WERI-Rb-1 (cell line): Measurements from ENCODE around the gene TNFAIP8.

Experiments
- DNase-seq: peaks from one replicate; pipeline ENCODE4 v3.0.0-alpha.2; 2020
- H3K27ac ChIP-seq: fragments of 250-450 bp; sonication (Bioruptor Pico); 2 replicates; pipeline ENCODE4 v1.5.1; 2020; ENCODE audit warnings: mild to moderate bottlenecking, moderate library complexity
- H3K27me3 ChIP-seq: fragments of 250-450 bp; sonication (Bioruptor Pico); 2 replicates; pipeline ENCODE4 v1.5.1; 2021; ENCODE audit warnings: mild to moderate bottlenecking, low read depth, moderate library complexity; ENCODE audit not compliant: insufficient read depth, severe bottlenecking
- H3K36me3 ChIP-seq: fragments of 250-450 bp; sonication (Bioruptor Pico); 2 replicates; pipeline ENCODE4 v1.5.1; 2020; ENCODE audit warnings: mild to moderate bottlenecking, moderate library complexity
- H3K4me3 ChIP-seq: 2 replicates; pipeline ENCODE4 v1.5.1; 2011; ENCODE audit warnings: low read depth, mild to moderate bottlenecking, control low read depth, low read length
- H3K9me3 ChIP-seq: fragments of 250-450 bp; sonication (Bioruptor Pico); 2 replicates; pipeline ENCODE4 v1.5.1; 2021; ENCODE audit warnings: mild to moderate bottlenecking, moderate library complexity; ENCODE audit not compliant: severe bottlenecking
- TF ChIP-seq, protein P1 (sequence below): IDR thresholded peaks from 2 replicates; pipeline ENCODE4 v1.5.1; 2011; ENCODE audit warnings: low read depth, mild to moderate bottlenecking, control low read depth, inconsistent platforms, low read length

Gene TNFAIP8

DNA sequence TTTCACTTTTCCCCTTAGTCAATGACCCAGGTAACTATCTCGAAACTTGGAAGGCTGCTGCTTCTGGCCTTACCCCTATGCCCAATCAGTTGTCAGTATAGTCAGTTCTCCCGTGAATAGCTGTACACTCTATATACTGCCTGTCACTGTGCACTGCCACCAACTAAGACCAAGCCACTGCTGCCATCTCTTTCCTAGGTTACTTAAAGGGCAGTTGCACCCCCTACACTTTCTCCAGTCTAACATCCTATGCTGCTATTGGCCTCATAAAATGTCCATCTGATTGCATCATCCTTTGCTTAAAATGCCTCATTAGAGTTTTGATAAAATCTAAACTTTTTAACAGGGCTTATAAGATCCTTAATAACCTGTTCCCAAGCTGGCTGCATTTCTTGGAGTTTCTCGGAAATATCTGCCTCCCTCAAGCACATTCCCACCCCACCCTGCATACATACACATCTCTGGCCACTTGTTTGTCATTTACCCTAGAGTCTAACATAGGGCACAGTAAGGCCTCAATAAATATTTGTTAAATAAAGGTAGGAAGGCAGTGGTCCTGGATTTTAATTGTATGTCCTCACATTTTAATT, 32.8 kb upstream of the TNFAIP8 start:
- H3K4me3 ChIP-seq, result no peak overlapping the region
- DNase-seq, result no peak
- H3K27me3 ChIP-seq, result no peaks in the 10 kb centered on the region
- no peaks in the 10 kb centered on the region for H3K36me3 ChIP-seq
- peak overlapping the region; percentile 96 for H3K27ac ChIP-seq
- H3K9me3 ChIP-seq, result no peaks in the 10 kb centered on the region
- TF ChIP-seq, protein P1, sequence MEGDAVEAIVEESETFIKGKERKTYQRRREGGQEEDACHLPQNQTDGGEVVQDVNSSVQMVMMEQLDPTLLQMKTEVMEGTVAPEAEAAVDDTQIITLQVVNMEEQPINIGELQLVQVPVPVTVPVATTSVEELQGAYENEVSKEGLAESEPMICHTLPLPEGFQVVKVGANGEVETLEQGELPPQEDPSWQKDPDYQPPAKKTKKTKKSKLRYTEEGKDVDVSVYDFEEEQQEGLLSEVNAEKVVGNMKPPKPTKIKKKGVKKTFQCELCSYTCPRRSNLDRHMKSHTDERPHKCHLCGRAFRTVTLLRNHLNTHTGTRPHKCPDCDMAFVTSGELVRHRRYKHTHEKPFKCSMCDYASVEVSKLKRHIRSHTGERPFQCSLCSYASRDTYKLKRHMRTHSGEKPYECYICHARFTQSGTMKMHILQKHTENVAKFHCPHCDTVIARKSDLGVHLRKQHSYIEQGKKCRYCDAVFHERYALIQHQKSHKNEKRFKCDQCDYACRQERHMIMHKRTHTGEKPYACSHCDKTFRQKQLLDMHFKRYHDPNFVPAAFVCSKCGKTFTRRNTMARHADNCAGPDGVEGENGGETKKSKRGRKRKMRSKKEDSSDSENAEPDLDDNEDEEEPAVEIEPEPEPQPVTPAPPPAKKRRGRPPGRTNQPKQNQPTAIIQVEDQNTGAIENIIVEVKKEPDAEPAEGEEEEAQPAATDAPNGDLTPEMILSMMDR, result no peak

DNA sequence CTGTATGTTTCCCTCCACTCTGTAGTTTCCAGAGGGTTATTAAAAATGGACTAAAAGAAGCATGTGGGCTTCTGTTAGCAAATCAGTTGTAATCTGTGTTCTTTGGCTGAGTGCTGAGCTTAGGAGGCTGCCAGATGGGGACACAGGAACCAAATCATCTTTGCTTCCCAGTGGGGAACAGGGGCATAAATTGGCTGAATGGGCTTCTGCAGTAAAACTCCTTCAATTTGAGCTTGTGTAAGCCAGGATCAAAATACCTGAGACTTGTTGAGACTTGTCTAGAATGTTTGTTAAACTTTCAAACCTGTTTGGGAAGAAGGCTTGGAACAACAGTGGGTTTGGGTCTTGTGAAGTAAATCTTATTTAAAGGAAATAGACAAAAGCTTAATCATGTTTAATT, 32.2 kb upstream of the TNFAIP8 start:
- no peaks in the 10 kb centered on the region for H3K27me3 ChIP-seq
- H3K36me3 ChIP-seq, result no peaks in the 10 kb centered on the region
- H3K9me3 ChIP-seq, result no peaks in the 10 kb centered on the region
- peak; percentile 86 for DNase-seq
- no peak overlapping the region for H3K4me3 ChIP-seq
- TF ChIP-seq, protein P1, result no peak
- peak overlapping the region; percentile 96 for H3K27ac ChIP-seq

DNA sequence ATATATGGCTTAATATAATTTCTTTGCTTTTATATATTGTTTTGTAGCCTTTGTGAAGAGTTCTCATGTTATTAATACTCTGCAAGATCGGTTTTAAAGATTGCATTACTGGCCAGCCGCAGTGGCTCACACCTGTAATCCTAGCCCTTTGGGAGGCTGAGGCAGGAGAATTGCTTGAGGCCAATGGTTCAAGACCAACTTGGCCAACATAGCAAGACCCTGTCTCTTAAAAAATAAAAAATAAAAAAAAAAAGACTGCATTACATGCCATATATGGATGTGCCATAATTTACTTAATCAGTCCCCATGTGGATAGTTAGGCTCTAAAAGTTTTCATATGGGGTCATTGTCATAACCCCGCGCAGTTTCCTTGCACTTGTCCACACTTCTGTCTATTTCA, 31.0 kb upstream of the TNFAIP8 start:
- TF ChIP-seq, protein P1, result no peak
- no peak overlapping the region for H3K4me3 ChIP-seq
- no peak for DNase-seq
- H3K9me3 ChIP-seq, result no peaks in the 10 kb centered on the region
- H3K36me3 ChIP-seq, result no peaks in the 10 kb centered on the region
- no peaks in the 10 kb centered on the region for H3K27me3 ChIP-seq
- H3K27ac ChIP-seq, result peak overlapping the region; percentile 96

DNA sequence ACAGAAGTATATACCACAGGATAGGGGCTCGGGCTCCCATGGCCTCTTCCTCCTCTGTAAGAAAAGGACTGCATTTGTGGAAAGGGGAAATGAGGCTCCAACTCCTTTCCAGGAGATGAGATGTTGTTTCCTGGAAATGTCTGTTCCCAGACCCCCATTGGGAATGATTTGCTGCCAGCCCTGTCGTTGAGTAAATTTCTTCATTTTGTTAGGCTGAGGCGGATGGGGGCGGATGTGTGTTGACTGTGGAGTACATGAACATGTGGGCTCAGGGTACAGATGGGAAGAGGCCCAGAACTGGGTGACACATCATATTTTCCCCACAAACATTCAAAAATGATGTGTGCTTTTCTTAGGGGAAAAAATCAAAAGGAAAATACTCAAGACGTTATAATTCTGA, 28.8 kb upstream of the TNFAIP8 start:
- H3K27me3 ChIP-seq, result no peaks in the 10 kb centered on the region
- no peaks in the 10 kb centered on the region for H3K9me3 ChIP-seq
- H3K36me3 ChIP-seq, result no peaks in the 10 kb centered on the region
- TF ChIP-seq, protein P1, result no peak
- H3K27ac ChIP-seq, result peak overlapping the region; percentile 60
- H3K4me3 ChIP-seq, result no peak overlapping the region
- no peak for DNase-seq

DNA sequence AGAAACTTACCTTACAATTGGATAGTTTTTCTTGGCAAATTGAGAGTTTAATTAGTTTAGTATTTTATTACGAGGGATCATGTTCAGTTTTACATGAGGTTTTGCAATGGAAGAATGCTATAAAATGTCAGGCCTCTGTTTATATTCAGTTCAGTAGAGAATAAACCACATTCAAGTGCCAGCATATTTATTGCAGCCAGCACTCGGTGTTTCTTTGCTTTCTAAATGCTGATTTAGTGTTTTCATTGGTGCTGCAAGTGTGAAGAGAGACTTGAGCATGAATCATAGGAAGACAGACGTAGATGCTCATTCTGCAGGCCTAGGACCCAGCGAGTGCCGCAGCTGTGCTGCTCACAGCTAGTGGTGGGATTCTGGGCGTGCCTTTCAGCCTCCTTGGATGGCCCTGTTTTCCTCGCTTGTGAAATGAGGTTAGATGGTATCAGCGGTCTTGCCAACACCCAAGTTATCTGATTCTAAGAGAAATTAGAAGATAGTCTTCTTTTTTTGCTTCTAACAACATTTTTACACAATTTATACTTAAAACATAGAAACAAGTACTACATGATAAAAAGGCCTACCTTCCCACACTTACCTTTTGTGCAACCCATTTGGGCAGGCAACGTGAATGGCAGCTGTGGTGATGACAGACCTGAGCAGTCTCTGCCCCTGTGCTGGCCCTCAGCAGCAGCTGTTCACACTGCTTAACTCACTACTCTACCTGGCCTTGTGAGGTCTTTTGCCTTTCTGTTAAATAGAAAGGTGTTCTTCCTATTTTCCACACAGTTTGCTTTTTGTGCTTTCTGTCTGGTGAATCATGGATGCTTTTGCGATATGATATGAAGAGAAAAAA, 26.8 kb upstream of the TNFAIP8 start:
- Histone ChIP-seq H3K4me3 (no peak overlapping the region), H3K27ac (peak overlapping the region; percentile 60), H3K36me3 (no peaks in the 10 kb centered on the region), H3K27me3 (no peaks in the 10 kb centered on the region), H3K9me3 (no peaks in the 10 kb centered on the region)
- DNase-seq, result no peak
- TF ChIP-seq, protein P1, result no peak

DNA sequence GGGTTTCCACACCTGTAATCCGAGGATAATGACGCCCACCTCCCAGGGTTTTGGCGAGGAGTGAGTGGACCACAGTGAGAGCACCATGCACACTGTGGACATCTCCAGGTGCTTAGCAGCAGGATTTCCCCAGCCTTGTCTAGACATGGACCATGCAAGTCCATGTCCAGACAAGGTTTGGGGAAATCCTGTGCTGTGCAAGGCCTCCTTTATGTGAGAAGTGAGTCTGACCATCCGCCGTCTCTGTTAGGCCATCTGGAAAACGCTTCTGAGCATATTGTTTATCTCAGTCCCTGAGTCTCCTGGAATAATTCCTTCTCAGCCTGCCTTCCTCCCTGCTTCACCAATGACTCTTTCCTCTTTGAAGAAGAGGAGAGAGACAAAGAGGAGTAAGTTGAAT, 26.2 kb upstream of the TNFAIP8 start:
- peak overlapping the region; percentile 60 for H3K27ac ChIP-seq

More for the DNA sequence above, 26.2 kb upstream of the TNFAIP8 start:
- no peaks in the 10 kb centered on the region for H3K9me3 ChIP-seq
- H3K36me3 ChIP-seq, result no peaks in the 10 kb centered on the region
- TF ChIP-seq, protein P1, result no peak
- no peaks in the 10 kb centered on the region for H3K27me3 ChIP-seq
- no peak overlapping the region for H3K4me3 ChIP-seq
- DNase-seq, result no peak
